Activated CD8-positive, alpha-beta memory T cell treated with anti-CD3 and anti-CD28 coated beads for 48 hours (primary cell): ENCODE data around the gene GTPBP2.
"Not testable (repeated sequence)": the region's sequence is repeated elsewhere in the genome, so short reads cannot be mapped to it uniquely, and the experiment has no call there.

Experiments used
- DNase-seq, 3 experiments: peaks; one replicate each; pipeline ENCODE4 v3.0.0-alpha.2; 2020; ENCODE audit warnings: low read depth in 2 of 3, low spot score in 2 of 3

GTPBP2 gene

DNA sequence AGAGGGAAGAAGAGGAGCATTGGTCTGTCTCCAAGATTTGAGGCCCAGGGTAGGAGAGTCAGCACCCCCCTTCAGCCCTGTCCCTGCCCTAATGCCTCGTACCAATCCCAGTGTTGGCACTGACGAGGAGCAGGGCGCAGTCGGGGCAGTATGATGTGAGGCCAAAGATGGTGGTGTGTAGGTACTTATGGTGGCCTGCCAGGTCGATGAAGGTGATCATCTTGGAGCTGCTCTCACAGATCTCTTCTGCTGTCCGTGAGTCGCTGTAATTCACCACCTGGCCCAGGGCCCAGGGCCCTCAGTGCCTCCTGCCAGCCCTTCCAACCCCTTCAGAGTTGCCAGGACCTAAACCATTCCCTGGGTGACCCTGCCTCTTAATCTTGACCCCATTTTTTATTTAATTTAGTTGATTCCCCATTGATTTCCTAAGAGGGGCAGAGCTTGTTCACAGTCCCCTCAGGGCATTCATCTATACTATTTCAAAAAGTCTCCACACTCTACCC, 4.2 kb downstream of the GTPBP2 start:
- DNase-seq: no peak

GRCh38 chr6:43623880-43624785, 4.9 kb downstream of the GTPBP2 start:
- no peak for DNase-seq

GRCh38 chr6:43622541-43622940, 6.5 kb downstream of the GTPBP2 start:
- no peak for DNase-seq

DNA sequence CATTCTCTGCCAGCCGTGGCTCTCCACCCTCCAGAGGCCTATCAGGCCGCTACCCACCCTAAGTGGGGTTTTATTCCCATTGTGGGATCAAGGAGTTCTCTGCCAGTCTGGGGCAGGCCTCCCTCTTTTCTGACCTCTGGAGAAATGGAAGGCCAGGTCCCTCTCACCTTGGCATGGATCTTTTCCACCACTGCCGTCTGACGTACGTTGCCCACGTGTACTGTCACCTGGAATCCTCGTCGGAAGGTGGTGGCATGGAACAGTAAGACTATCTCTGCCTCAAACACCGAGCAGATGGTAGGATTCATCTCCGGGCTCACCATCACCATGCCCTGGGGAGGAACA, 7.3 kb downstream of the GTPBP2 start:
- DNase-seq: no peak

- no peak for DNase-seq
These were observed 7.8 kb downstream of the GTPBP2 start for GRCh38 chr6:43621078-43621835.

- DNase-seq: no peak
These were observed 12.2 kb downstream of the GTPBP2 start for GRCh38 chr6:43616725-43617472.

- DNase-seq: no peak
These were observed 14.7 kb downstream of the GTPBP2 start for GRCh38 chr6:43614396-43614730.

DNA sequence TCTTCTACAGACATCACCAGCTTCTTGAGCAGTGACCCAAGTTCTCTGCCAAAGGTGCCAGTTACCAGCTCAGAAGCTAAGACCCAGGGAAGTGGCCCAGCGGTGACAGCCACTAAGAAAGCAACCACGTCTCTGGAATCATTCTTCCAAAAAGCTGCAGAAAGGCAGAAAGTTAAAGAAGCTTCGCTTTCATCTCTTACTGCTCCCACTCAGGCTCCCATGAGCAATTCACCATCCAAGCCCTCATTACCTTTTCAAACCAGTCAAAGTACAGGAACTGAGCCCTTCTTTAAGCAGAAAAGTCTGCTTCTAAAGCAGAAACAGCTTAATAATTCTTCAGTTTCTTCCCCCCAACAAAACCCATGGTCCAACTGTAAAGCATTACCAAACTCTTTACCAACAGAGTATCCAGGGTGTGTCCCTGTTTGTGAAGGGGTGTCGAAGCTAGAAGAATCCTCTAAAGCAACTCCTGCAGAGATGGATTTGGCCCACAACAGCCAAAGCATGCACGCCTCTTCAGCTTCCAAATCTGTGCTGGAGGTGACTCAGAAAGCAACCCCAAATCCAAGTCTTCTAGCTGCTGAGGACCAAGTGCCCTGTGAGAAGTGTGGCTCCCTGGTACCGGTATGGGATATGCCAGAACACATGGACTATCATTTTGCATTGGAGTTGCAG, 15.2 kb downstream of the GTPBP2 start:
- DNase-seq: no peak

DNA sequence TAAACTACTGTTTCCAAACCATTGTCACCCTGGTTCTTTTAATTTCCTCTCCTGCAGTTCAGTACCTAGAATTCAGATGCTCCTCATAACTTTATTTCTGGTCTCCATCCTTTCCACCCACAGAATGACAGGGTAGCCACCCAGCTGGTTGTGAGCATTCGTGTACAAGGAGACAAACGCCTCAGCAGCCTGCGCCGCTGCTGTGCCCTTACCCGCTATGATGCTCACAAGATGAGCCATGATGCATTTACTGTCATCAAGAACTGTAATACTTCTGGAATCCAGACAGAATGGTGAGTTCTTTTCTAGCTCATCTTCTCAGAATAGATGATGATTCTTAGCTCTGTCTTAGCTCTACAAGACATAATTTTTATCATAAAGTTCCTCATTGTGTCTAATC, 18.6 kb downstream of the GTPBP2 start:
- no peak for DNase-seq

DNA sequence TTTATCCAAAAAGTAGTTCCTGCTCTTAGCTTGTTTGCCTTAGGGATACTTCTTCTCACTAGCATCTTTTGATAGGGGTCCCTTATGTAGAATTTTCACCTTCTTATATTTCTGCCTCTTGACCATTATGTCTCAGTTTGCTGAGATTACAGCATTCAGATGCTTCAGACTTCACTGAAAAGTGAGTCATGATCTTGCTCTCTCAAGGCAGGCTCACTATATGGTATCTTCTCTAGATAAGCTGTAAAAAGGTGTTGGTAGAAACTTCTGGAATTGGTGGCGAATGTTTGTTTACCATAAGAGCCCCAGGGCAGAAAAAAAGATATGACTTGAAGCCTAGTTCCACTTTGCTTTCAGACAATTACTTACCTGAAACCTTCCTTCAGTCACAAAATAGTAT, 19.7 kb downstream of the GTPBP2 start:
- no peak for DNase-seq

GRCh38 chr6:43608807-43609206, 20.3 kb downstream of the GTPBP2 start:
- DNase-seq: no peak

GRCh38 chr6:43608310-43608763, 20.7 kb downstream of the GTPBP2 start:
- DNase-seq: peak in 1 of 3 experiments; percentile 29

GRCh38 chr6:43606019-43606418, 23.0 kb downstream of the GTPBP2 start:
- no peak for DNase-seq

DNA sequence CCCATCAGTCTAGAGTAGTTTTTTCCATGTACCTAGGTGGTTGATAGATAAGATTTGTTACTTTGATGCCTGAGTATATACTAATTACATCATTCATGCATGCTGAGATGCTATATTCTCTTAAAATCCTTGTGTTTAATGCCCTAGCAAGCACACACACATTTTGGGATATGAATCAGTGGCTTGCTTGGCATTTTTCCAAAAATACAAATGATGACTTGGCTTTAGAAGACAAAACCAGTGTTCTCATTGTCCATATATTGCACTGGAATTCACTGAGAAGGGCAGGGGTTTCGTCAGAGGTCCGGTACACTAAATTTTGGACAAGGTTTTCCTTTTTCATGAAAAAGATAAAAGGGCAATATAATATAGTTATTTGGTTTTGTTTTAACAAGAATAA, 24.9 kb downstream of the GTPBP2 start:
- DNase-seq: no peak

- DNase-seq: no peak
These were observed 28.5 kb downstream of the GTPBP2 start for GRCh38 chr6:43600595-43600994.

- DNase-seq: no peak
These were observed 35.1 kb downstream of the GTPBP2 start for GRCh38 chr6:43593938-43594337.

GRCh38 chr6:43589564-43589963, 39.5 kb downstream of the GTPBP2 start:
- DNase-seq: not testable (repeated sequence)

DNA sequence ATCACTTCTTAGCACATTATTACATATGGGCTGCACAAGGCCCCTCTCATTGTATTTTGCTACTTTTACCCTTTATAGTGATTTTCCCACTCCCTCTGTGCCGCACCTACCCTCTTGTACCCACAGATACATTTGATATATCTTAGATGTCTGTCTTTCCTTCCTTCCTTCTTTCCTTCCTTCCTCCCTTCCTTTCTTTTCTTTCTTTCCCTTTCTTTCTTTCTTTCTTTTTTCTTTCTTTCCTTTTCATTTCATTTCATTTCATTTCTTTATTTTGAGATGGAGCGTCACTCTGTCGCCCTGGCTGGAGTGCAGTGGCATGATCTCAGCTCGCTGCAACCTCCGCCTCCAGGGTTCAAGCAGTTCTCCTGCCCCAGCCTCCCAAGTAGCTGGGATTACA, 40.9 kb downstream of the GTPBP2 start:
- DNase-seq: no peak

DNA sequence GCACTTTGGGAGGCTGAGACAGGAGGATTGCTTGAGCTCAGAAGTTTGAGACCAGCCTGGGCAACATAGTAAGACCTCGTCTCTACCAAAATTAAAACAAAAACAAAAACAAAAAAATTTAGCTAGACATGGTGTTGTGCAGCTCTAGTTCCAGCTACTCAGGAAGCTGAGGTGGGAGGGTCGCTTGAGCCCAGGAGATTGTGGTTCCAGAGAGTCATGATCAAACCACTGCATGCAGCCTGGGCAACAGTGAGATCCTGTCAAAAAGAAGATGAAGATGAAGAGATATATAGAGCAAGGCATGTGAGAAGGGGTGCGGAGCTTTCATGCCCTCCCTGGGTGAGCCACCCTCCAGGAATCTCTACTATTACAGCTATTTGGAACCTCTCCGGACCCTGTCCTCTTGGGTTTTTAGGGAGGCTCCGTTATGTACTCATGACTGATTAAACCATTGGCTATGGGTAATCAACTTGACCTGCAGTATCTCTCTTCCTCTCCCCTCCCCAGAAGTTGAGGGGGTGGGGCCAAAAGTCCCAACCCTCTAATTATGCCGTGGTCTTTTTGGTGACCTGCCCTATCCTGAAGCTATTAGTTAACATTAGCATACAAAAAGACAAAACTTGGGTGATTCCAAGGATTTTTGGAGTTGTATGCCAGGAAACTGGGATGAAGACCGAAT, 44.0 kb downstream of the GTPBP2 start:
- no peak for DNase-seq

DNA sequence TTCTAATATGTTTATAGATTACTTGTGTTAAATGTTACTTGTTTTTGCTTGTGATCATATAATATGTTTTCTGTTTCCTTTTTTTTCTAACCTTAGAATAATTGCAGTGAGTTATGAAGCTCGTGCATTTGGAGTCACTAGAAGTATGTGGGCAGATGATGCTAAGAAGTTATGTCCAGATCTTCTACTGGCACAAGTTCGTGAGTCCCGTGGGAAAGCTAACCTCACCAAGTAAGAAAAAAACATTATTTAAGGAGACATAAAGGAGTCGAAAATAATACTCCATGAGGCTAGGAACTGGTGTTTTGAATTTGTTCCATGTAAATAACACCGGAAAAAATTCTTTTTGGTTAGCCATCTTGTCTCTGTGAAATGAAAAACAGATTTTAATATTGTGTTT, 46.2 kb downstream of the GTPBP2 start:
- no peak for DNase-seq
